DMS114 treated with DMSO at 0.1 percent for 48 hours (cell line): ENCODE results near the gene HCRT.
A peak's percentile ranks its signal among the peaks of the same experiment; 100 is the strongest.
"Not testable (repeated sequence)": the region's sequence is repeated elsewhere in the genome, so short reads cannot be mapped to it uniquely, and the experiment has no call there.

ENCODE experiments used
- DNase-seq: peaks from one replicate; lab custom pipeline; 2025; ENCODE audit not compliant: unreplicated experiment; lab: John Stamatoyannopoulos, UW

The HCRT gene

DNA sequence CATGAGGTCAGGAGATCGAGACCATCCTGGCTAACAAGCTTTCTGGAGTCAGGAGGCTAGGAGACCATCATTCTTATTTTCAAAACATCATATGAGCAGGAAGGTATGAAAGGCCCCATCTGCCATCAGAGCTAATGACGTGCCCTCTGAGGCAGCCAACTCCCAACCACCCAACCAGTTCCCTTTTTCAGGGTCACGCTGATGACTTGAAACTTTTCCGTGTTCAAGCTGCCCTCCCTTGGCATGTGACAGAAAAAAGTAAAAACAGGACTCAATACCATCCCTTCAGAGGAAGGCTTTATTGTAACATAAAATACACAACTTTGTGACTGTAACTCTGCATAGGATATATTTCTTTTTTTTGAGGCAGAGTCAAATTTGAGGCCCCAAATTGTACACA, 13.6 kb upstream of the HCRT start:
- no peak for DNase-seq

DNA sequence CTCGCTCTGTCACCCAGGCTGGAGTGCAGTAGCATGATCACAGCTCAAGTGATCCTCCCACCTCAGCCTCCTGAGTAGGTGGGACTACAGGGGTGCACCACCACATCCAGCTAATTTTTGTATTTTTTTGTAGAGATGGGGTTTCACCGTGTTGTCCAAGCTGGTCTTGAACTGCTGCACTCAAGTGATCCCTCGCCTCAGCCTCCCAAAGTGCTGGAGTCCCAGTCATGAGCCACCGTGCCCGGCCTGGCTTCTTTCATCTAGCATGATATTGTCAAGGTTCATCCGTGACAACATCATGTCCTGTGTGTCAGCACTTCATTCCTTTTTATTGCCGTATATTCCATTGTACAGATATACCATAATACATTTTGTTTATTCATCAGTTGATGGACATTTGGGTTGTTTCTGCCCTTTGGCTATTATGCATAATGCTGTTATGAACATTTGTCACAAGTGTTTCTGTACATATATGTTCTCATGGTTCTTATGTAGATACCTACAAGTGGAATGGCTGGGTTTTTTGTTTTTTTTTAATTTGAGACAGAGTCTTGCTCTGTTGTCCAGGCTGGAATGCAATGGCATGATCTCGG, 12.4 kb upstream of the HCRT start:
- no peak for DNase-seq

DNA sequence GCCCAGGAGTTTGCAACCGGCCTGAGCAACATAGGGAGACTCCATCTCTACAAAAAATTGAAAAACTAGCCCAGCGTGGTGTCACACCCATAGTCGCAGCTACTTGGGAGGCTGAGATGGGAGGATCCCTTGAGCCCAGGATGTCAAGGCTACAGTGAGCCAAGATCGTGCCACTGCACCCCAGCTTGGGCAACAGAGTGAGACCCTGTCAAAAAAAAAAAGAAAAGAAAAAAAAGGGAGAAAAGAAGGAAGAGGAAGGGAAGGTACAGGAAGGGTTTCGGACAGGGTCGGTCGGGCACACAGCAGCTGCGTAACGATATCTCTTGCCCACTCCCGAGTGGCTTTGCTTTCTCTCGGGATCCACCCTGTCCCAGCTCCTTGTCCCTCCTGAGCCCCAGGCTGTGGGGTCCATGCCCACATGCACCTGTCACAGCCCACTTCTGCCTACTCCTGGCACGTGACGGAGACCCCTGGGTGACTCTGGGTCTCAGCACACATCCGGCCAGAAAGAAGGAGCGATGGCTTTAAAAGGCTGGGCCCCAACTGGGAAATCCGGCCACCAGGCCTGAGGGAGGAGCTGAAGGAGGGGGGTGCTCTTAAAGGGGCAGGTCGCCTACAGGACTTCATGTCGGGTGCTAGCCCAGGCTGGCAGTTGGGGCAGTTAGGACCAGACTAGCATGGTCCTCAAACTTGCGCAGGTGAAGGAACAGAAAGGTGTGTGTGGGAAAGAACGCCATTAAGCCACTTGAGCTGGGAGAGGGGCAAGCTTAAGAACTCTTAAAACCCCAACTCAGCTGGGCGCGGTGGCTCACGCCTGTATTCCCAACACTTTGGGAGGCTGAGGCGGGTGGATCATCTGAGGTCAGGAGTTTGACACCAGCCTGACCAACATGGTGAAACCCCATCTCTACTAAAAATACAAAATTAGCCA, 9.0 kb upstream of the HCRT start, which contains the start of gene GHDC:
Gene GHDC (minus strand): TSS at position 526 of the 931 bp plus-strand sequence. CDS start 913 bp downstream, outside the sequence.
- peak; percentile 52 for DNase-seq

DNA sequence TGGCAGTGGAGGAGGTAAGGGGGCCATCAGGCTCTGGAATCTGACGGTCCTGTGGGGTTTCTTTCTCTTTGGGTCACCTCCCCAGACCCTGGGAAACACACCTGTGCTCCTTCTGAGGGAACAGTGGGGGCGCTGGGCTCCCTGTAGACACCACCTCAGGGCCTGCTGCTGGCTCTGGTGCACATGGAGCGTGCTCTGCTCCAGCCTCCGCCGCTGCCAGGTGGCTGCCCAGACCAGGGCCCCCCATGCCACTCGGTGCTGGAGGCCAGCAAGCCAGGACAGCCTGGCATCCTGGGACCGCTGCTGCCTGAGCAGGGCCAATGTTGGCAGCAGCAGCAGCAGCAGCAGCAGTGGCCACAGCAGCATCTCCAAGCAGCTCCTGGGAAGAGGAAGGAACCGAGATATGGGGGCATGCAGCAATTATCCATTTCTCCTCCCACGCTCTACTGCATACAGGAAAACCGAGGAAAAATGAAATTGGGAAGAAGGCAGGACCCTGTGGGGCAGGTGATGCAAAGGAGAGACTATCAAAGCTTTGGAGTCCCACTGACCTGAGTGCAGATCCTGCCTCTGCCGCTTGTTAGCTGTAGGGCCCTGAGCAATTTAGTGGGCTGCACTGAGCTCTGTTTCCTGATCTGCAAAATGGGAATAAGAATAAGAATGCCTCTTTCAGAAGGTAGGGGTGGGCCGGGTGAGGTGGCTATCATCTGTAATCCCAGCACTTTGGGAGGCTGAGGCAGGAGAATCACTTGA, 8.1 kb upstream of the HCRT start:
- no peak for DNase-seq

DNA sequence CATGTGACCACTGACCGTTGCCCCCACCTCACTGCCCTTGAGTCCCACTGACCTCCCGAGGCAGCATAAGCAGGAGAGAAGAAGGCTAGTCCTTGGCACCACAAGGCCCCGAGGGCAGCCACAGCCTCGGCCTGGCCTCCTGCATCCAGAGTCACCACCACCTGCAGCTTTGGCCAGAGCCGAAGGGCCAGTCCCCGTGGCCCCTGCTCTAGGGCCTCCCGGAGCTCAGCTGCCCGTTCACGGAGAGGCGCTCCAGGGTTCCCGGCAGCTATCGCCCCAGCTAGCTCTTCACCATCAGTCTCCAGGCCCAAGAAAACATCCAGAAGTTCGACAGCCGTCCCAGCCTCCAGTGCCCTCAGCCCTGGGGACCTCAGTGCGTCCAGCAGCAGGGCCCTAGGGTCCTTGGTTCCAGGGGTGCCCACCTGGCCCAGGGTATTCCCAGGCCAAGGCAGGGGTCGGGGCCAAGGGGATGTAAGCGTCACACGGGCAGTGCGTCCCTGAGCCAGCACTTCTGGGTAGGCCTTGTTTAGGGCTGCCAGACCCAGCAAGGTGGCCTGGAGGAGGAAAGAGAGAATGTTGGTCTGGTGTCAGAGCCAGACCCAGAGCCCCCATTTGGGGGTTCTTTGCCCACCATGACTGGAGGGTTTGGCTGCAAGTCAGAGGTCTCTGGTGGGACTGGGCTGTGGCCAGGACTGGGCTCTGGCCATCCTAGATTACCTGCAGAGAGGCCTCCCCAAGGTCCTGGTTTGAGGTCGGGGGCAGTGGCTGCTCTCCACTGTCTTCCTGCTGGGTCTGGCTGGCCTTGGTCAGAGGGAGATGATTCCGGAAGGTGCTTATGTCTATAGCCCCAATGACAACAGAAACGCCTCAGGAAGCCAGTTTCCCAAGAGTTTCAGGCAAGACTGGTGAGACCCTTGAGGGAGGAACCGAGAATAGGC, 7.2 kb upstream of the HCRT start:
- DNase-seq: no peak

DNA sequence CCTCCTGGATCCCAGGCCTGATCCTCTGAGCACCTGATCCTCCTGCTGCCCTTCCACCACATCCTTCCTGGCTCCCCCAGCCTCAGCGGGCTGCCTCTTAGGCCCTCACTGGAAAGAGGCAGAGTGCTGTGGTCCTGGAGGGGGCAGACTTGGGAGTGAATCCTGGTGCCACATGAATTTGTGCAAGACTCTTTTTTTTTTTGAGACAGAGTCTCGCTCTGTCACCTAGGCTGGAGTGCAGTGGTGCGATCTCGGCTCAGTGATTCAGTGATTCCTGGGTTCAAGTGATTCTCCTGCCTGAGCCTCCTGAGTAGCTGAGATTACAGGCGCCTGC, 6.0 kb upstream of the HCRT start:
- DNase-seq: no peak

DNA sequence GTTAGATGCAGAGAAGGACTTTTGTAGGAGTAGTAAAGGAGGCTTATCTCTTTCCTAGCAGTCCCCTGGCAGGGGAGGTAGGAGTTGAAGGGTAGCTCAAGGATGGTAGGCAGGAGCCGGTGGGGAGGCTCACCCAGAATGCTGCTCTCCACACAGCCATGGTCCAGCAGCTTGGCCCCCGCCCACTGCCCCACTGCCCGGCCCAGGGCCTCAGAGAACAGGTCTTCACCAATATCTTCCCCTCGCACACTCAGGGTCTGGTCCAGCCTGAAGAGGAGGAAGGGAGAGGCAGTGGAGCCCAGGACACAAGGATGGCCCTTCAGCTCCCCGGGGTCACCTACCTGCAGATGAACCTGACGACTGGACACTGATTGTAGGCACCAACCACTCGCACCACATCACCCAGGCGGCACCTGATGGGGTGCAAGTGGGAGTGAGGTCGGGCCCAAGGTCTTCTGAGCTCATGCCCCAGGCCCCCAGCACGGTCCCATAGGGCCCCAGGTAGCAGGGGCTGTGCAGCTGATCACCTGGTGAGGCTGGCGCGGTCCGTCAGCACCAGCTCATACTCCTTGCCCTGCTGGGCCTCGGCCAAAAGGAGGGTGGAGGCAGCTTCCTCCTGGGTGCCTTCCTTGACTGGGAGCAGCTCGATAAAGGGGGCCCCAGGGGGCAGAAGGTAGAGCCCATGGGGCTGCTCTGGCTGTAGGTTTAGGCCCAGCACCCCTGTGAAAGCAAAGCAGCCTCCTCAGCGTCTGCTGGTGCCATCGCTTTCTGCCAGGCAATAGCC, 5.4 kb upstream of the HCRT start:
- DNase-seq: no peak

DNA sequence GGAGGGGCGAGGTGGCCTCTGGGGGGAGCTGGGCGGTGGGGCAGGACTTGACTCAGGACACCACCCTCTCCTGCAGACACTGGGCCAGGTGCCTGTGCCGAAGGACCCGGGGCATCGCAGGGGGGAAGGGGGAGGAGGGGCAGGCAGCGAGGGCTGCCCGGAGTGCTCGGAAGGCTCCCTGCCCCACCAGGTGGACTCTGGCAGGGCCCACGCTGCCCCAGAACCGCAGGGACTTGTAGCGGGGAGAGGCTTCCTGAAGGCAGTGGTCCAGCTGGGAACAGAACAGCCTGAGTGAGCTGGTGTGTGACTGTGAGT, 4.4 kb upstream of the HCRT start:
- DNase-seq: no peak

DNA sequence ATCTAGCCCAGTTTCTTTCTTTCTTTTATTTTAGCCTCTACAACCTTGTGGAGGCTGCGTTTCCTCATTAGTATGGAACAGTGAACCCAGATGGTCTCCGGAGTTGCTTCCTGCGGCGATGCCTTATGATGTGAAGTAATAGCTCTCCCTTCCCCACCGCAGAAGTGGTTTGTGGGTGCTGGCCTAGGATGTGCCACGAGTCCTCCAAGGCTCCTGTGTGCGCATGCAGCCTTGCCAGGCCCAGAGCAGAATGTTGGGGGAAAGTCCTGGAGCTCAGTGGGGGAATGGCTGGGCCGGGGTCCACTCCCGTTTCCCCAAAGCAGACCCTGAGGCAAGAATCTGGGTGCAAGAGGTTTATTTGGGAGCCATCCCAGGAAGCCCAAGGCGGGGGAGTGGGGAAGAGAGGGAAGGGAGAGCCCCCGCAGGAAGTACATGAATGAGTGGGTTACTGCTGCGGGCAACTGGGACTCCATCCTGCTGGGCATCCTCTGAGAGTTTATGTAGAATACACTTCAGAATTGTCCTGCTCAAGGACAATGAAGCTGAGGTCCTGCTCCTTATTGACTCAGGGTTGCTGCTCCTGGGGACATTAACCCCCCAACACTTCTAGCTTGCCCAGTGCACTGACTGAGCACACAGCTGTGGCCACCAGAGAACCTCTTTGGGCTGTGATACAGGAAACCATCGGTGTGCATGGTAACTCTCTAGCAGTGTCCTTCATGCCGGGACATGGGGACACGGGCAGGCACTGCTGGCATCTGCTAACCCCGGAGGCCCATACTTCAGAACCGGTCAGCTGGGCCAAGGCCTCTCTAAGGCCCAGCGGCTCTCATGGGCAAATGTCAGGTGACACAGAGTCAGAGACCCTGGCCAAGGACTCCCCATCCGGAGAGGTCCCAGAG, 3.7 kb upstream of the HCRT start:
- DNase-seq: no peak

DNA sequence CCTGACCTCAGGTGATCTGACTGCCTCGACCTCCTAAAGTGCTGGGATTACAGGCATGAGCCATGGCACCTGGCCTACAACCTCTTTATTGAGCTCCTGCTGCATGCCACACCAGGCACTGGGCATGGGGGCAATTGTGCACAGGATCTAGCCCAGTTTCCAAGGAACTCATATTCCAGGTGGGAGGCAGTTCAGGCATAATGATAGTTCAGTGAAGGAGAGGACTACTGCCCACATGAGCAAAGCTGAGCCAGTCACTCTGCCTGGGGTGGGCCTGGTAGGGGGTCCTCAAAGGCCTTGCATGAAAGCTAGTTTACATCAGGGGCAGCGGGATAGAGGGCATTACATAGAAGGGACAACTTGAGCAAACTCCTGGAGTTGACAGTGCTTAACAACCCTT, 2.6 kb upstream of the HCRT start:
- no peak for DNase-seq

DNA sequence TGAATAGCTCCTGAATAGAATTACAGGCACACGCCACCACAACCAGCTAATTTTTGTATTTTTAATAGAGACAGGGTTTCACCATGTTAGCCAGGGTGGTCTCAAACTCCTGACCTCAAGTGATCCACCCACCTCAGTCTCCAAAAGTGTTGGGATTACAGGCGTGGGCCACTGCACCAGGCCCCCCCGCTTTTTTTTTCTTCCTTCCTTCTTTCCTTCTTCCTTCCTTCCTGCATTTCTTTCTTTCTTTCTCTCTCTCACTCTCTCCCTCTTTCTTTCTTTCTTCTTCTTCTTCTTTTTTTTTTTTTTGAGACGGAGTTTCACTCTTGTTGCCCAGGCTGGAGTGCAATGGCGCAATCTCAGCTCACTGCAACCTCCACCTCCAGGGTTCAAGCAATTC, 939 bp upstream of the HCRT start:
- DNase-seq: not testable (repeated sequence)

DNA sequence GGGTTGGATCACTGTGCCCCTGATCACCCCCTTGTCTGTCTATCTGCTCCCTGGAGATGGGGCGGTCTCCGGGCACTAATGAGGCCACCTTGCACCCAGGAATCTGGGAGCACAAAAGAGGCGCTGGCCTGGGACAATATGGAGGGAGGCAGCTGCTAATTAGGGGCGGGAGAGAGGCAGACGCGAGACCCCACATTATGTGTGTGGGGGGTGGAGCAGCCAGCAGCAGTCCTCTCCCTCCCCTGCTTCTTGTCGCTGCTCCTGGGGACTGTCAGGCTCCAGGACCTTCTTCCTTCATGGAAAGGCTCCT, 324 bp upstream of the HCRT start:
- no peak for DNase-seq

DNA sequence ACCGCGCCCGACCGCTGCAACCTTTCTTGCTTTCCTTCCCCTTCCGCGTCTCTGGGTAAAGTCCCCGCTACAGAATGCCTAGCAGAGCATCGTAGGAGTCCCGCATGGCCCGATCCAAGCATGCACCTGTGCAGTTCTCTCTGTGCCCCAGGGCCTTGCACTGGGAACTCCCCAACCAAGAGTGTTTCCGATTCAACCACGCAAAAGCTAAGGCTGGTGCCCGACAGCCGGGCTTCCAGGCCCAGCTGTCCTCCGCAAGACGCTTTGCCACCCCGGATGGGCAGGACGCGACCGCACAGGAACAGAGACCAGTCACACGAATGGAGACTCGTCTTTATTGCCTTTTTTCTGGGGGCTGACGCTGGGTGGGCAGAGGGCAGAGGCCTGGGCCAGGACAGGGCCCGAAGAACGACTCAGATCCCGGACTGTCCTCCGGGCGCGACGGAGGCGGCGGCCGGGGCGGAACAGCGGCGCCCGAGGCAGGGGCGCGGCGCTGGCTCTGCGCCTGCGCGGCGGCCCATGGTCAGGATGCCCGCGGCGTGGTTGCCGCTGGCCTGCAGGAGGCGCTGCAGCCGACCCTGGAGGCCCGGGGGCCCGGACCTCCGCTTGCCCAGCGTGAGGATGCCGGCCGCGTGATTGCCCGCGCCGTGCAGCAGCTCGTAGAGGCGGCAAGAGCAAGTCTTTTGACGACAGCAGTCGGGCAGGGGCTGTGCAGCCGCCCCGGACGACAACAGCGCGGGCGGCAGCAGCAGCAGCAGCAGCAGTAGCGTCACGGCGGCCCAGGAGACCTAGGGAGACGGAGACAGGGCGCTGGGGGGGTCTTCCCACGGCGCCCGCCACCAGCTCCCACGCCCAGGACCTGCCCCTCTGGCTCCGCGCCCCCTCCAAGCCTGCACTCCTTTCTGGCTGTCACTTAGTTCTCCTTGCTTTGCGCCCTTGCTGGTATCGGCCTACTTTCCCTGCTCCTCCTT, 1.2 kb downstream of the HCRT start:
- DNase-seq: peak; percentile 27

DNA sequence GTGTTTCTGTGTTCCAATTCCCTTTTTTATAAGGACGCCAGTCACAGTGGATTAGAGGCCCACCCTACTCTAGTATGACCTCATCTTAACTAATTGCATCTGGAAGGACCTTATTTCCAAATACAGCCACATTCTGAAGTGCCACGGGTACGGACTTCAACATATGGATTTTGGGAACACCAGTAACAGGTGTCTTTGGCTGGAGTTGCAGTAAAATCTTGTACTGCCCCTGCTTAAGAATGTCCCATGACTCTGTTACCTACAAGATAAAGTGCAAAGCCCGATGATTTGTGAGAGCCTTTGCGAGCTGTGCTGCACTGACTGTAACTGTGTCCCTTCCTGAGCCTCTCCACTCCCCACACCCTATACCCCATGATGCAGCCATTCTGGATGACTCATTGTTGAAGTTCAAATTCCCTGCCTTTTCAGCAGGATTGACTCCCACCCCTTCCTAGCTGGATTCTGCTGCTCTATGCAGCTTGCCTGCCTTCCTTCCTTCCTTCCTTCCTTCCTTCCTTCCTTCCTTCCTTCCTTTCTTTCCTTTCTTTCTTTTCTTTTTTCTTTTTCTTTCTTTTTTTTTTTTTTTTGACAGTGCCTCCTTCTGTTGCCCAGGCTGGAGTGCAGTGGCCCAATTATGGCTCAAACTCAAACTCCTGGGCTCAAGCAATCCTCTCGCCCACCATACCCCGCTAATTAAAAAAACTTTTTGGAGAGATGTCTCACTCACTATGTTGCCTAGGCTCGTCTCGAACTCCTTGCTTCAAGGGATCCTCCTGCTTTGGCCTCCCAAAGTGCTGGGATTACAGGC, 2.1 kb downstream of the HCRT start:
- no peak for DNase-seq

DNA sequence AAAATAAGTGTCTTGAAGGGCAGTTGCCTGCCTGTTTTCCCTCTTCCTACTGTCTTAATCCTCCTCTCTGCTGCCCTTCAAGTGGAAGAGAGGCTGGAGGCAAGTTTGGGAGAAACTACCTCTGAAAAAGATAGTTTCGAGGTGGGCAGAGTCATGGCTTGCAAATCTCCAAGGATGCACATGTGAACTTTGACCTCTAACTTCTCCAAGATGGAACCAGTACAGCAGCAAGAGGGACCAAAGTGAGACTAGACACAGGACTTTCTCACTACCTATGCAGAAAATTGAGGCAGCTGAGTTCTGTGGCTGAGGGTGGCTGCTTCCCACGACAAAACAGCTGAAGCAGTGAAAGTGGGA, 3.4 kb downstream of the HCRT start:
- no peak for DNase-seq

DNA sequence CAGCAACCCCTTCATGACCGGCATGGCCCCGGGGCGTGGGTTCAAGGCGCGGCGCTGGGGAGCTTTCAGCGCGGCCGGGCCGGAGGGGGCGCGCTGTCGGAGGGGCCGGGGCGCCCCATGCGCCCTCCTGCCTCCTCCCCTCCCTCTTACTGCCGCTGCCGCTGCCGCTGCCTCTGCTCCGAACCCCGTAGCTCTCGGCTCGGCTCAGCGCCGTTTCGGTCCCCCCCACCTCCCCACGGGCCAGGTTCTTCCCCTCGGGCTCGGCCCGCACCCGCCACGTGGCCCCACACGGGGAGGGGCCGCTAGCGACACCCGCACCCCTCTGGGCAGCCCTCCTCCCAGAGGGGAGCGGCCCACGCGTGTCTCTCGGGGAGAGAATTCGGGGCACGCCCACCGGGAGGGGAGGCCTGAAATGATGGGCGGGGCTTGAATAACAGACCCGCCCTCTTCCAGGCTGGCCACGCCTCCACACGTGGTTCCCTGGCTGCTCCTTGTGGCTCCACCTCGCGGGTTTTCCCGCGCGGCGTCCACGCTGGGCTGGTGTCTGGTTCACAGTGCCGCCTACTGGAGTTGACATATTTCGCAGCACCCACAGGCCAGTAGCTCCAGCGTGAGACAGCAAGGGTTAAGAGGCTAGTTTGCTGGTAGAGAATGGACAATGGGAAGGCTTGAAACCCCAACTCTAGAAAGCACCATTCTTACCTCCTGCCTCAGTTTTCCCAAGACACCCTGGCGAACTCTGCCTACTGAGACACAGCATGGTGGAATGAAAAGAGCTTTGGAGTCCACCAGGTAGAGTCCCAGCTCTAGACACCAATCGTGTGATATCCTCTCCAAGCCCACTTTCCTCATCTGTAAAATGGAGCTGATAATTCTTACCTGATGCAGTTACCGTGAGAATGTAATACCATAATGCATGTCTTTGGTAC, 4.1 kb downstream of the HCRT start, which contains the start of gene KCNH4:
Gene KCNH4 (minus strand): TSS at position 221 of the 929 bp plus-strand sequence. CDS start 197 bp downstream, at position 24.
- peak; percentile 56 for DNase-seq
